HG03066 (cell line): Measurements from ENCODE around the gene VAC14.

Experiments used
- ATAC-seq: cut with Tn5 transposase; IDR thresholded peaks from one replicate; pipeline ENCODE4 v1.9.1; 2021; ENCODE audit warnings: low read depth; ENCODE audit not compliant: unreplicated experiment

VAC14 gene

GRCh38 chr16:70696952-70697593 lies 103.9 kb downstream of the VAC14 start:
- ATAC-seq: no peak

- ATAC-seq: no peak
These were observed 104.6 kb downstream of the VAC14 start for GRCh38 chr16:70696355-70696754.

GRCh38 chr16:70695331-70696070 lies 105.5 kb downstream of the VAC14 start:
- ATAC-seq: no peak

- ATAC-seq: no peak
These were observed 106.1 kb downstream of the VAC14 start for GRCh38 chr16:70694868-70695218.

- ATAC-seq: no peak
These were observed 106.7 kb downstream of the VAC14 start for GRCh38 chr16:70694088-70694867.

GRCh38 chr16:70692873-70693671 lies 107.9 kb downstream of the VAC14 start:
- no peak for ATAC-seq

GRCh38 chr16:70692130-70692872 lies 108.7 kb downstream of the VAC14 start:
- no peak for ATAC-seq

GRCh38 chr16:70691223-70692129 lies 109.5 kb downstream of the VAC14 start:
- ATAC-seq: no peak

GRCh38 chr16:70689970-70690891 lies 110.7 kb downstream of the VAC14 start:
- ATAC-seq: no peak

GRCh38 chr16:70689035-70689969 lies 111.7 kb downstream of the VAC14 start:
- no peak for ATAC-seq

- ATAC-seq: no peak
These were observed 112.7 kb downstream of the VAC14 start for GRCh38 chr16:70688246-70688742.

- ATAC-seq: no peak
These were observed 113.2 kb downstream of the VAC14 start for GRCh38 chr16:70687671-70688245.

GRCh38 chr16:70687102-70687511 lies 113.9 kb downstream of the VAC14 start:
- ATAC-seq: no peak

GRCh38 chr16:70686376-70687101 lies 114.4 kb downstream of the VAC14 start:
- ATAC-seq: no peak

- ATAC-seq: no peak
These were observed 115.0 kb downstream of the VAC14 start, which contains the start of gene MTSS2 for GRCh38 chr16:70685938-70686375. Gene MTSS2, minus strand, starts transcription at chr16:70686053. Its CDS starts 262 bp downstream, at chr16:70685791.
